Putamen (tissue), 1 donor: ENCODE data around the gene ITGA5.

ENCODE experiments used
- DNase-seq: peaks from one replicate; pipeline ENCODE4 v3.0.0-alpha.2; 2016; ENCODE audit warnings: low spot score

Gene ITGA5

GRCh38 chr12:54411391-54412241, 7.5 kb downstream of the ITGA5 start:
- DNase-seq: no peak

- DNase-seq: no peak
These were observed 9.8 kb downstream of the ITGA5 start for GRCh38 chr12:54409267-54409666.

GRCh38 chr12:54407183-54407905, 11.7 kb downstream of the ITGA5 start:
- DNase-seq: no peak

- DNase-seq: no peak
These were observed 13.5 kb downstream of the ITGA5 start for GRCh38 chr12:54405573-54405972.

GRCh38 chr12:54405106-54405505, 14.0 kb downstream of the ITGA5 start:
- no peak for DNase-seq

- DNase-seq: no peak
These were observed 14.7 kb downstream of the ITGA5 start for GRCh38 chr12:54404061-54405004.

- DNase-seq: no peak
These were observed 17.9 kb downstream of the ITGA5 start for GRCh38 chr12:54401119-54401518.

- peak; percentile 79 for DNase-seq
These were observed 19.9 kb downstream of the ITGA5 start for GRCh38 chr12:54398995-54399793.

GRCh38 chr12:54398218-54398617, 20.8 kb downstream of the ITGA5 start:
- no peak for DNase-seq

- DNase-seq: no peak
These were observed 21.9 kb downstream of the ITGA5 start for GRCh38 chr12:54397157-54397556.

- DNase-seq: no peak
These were observed 23.5 kb downstream of the ITGA5 start for GRCh38 chr12:54395545-54395944.

GRCh38 chr12:54394986-54395385, 24.1 kb downstream of the ITGA5 start:
- no peak for DNase-seq

- DNase-seq: no peak
These were observed 24.8 kb downstream of the ITGA5 start for GRCh38 chr12:54394281-54394719.

- DNase-seq: no peak
These were observed 25.3 kb downstream of the ITGA5 start for GRCh38 chr12:54393743-54394142.

GRCh38 chr12:54393207-54393609, 25.9 kb downstream of the ITGA5 start:
- no peak for DNase-seq

- no peak for DNase-seq
These were observed 26.4 kb downstream of the ITGA5 start for GRCh38 chr12:54392485-54393206.

- no peak for DNase-seq
These were observed 28.2 kb downstream of the ITGA5 start for GRCh38 chr12:54390668-54391551.

- DNase-seq: no peak
These were observed 28.8 kb downstream of the ITGA5 start for GRCh38 chr12:54390176-54390667.

- DNase-seq: no peak
These were observed 29.4 kb downstream of the ITGA5 start for GRCh38 chr12:54389607-54390175.
